Activated CD8-positive, alpha-beta memory T cell treated with anti-CD3 and anti-CD28 coated beads, Interleukin-2, amount 50 U/mL, for 24 hours (primary cell): Measurements from ENCODE around the gene OPTN.

Experiments used
- DNase-seq: peaks from one replicate; pipeline ENCODE4 v3.0.0-alpha.2; 2020; ENCODE audit errors: extremely low read depth

OPTN gene

GRCh38 chr10:13184276-13184675 lies 84.3 kb downstream of the OPTN start:
- DNase-seq: no peak

- no peak for DNase-seq
These were observed 85.0 kb downstream of the OPTN start for GRCh38 chr10:13184730-13185514.

- no peak for DNase-seq
These were observed 87.2 kb downstream of the OPTN start for GRCh38 chr10:13187135-13187534.
